ENCODE results near the gene GRAMD1B. TPM values are rescaled to one million over a fixed set of nuclear protein-coding genes. Genes with fewer than 3 reads are reported as not detected.

GRAMD1B gene
- total RNA-seq, 1 experiment from 2014 or later = 12.7 TPM

- Histone ChIP-seq H3K9me3 (ENCODE audit: control insufficient read depth in 1 of 2, insufficient read depth in 1 of 2, low read depth in 1 of 2, low read length in 2 of 2) (no peaks in the 10 kb centered on the region), H3K4me2 (ENCODE audit: low read length) (no peak overlapping the region), H3K4me3 (replicated peaks in 1 of 2; ENCODE audit: low read depth in 1 of 2, low read length in 2 of 2) (no peak overlapping the region), H3K27ac (ENCODE audit: low read depth, low read length) (no peak overlapping the region), H2AFZ (ENCODE audit: low read depth, low read length, poor library complexity, severe bottlenecking) (no peak overlapping the region), H4K20me1 (ENCODE audit: insufficient read depth) (no peaks in the 10 kb centered on the region), H3K36me3 (ENCODE audit: control insufficient read depth in 1 of 2, insufficient read depth in 2 of 2, low read length in 2 of 2) (no peaks in the 10 kb centered on the region), H3K27me3 (ENCODE audit: insufficient read depth, low read length) (no peaks in the 10 kb centered on the region), H3K9me2 (ENCODE audit: insufficient read depth) (no peaks in the 10 kb centered on the region), H3K79me2 (ENCODE audit: insufficient read depth, low read length) (no peaks in the 10 kb centered on the region), H3K9ac (ENCODE audit: low read length) (no peak overlapping the region), H3K4me1 (ENCODE audit: control insufficient read depth in 1 of 2, insufficient read depth in 2 of 2, low read length in 2 of 2) (no peaks in the 10 kb centered on the region)
- TF ChIP-seq MAX (IDR thresholded peaks at IDR 0.05) = no peak
- no peak for TF ChIP-seq EGR1 (IDR thresholded peaks at IDR 0.05; ENCODE audit: low read depth)
- TF ChIP-seq REST (IDR thresholded peaks at IDR 0.05; ENCODE audit: low read depth) = no peak
- TF ChIP-seq EZH2 (IDR thresholded peaks at IDR 0.05) = no peak
- no peak for TF ChIP-seq RAD21 (IDR thresholded peaks at IDR 0.05; ENCODE audit: low read depth)
- no peak for TF ChIP-seq CTCF (IDR thresholded peaks at IDR 0.05 in 2 of 3, conservative IDR thresholded peaks at IDR 0.05 in 1 of 3; ENCODE audit: borderline replicate concordance in 1 of 3, insufficient read depth in 1 of 3, low read depth in 2 of 3, low read length in 2 of 3)
- no peak for TF ChIP-seq ZBTB33 (IDR thresholded peaks at IDR 0.05; ENCODE audit: extremely low read depth, insufficient replicate concordance, low read length)
- TF ChIP-seq JUND (IDR thresholded peaks at IDR 0.05) = no peak
- TF ChIP-seq SP1 (IDR thresholded peaks at IDR 0.05; ENCODE audit: low read depth) = no peak
- no peak for TF ChIP-seq ZFX (IDR thresholded peaks at IDR 0.05)
- no peak for TF ChIP-seq ELF1 (IDR thresholded peaks at IDR 0.05; ENCODE audit: borderline replicate concordance, low read depth)
- no peak for TF ChIP-seq SIN3A (IDR thresholded peaks at IDR 0.05; ENCODE audit: low read depth)
- no peak for TF ChIP-seq POLR2A (IDR thresholded peaks at IDR 0.05; ENCODE audit: borderline replicate concordance, extremely low read depth, insufficient read depth, insufficient read length)
- no peak for TF ChIP-seq TCF7L2 (IDR thresholded peaks at IDR 0.05; ENCODE audit: borderline replicate concordance, extremely low read depth, insufficient read depth, insufficient read length)
- TF ChIP-seq POLR2AphosphoS5 (IDR thresholded peaks at IDR 0.05; ENCODE audit: low read depth, low read length) = no peak
- no peak for TF ChIP-seq SRF (IDR thresholded peaks at IDR 0.05; ENCODE audit: low read depth)
- TF ChIP-seq CEBPB (IDR thresholded peaks at IDR 0.05; ENCODE audit: low read depth) = no peak
- no peak for TF ChIP-seq FOSL1 (IDR thresholded peaks at IDR 0.05; ENCODE audit: low read depth)
- TF ChIP-seq CBX3 (IDR thresholded peaks at IDR 0.05; ENCODE audit: low read depth) = no peak
- no peak for TF ChIP-seq EZH2phosphoT487 (IDR thresholded peaks at IDR 0.05; ENCODE audit: borderline replicate concordance)
- CTCF ChIA-PET = no interaction called here
- RAD21 ChIA-PET (ENCODE audit: low non-redundant PET in 1 of 2, low total read pairs in 2 of 2, uncharacterized antibody in 2 of 2, unreplicated experiment in 2 of 2) = no interaction called here
- intact Hi-C loops (cut with micrococcal nuclease) = no loop called here
- no TSS peak for BruUV-seq (replicated peaks)
- DNase-seq (ENCODE audit: low read depth, low spot score) (no peak), ATAC-seq (no peak)
- POLR2A ChIA-PET = no interaction called here
Measured at GRCh38 chr11:123607781-123608180, 177.7 kb downstream of the GRAMD1B start.
